GM13976 (cell line): Measurements from ENCODE around the gene SPAM1.

Experiments used
- DNase-seq: peaks from one replicate; pipeline ENCODE4 v3.0.0; 2012; ENCODE audit warnings: low spot score
- in situ Hi-C: fragments of 300-500 bp; cut with MboI; formaldehyde crosslinking; loops from one replicate; pipeline ENCODE4 v1.12.0; 2022; ENCODE audit warnings: low sequenced_read_pairs, mixed read lengths, inconsistent platforms; ENCODE audit not compliant: unreplicated experiment
- TF ChIP-seq, protein P1 (sequence below): IDR thresholded peaks from 2 replicates; pipeline ENCODE4 v1.5.1; 2012; ENCODE audit warnings: borderline replicate concordance, mild to moderate bottlenecking; ENCODE audit not compliant: insufficient read depth; ENCODE audit errors: extremely low read depth, missing control alignments, control extremely low read depth

SPAM1 gene

DNA sequence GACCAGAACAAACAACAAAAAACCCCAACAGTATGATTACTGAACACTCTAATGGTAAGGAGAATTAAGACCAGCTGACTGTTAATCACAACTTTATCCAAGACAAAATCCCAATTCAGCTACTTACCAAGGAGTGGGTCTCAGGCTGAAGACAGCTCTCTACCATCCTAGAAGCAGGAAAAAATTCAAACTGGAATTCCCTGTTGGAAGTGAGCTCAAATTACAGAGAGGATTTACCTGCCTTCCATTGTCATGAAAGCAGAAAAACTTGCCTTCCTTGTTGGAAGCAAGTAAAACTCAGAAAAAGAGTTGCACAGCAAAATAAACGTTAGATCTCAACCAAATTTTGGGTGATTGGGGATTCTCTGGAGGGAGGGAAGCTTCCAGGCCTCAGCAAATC lies 20.9 kb downstream of the SPAM1 start:
- TF ChIP-seq, protein P1, sequence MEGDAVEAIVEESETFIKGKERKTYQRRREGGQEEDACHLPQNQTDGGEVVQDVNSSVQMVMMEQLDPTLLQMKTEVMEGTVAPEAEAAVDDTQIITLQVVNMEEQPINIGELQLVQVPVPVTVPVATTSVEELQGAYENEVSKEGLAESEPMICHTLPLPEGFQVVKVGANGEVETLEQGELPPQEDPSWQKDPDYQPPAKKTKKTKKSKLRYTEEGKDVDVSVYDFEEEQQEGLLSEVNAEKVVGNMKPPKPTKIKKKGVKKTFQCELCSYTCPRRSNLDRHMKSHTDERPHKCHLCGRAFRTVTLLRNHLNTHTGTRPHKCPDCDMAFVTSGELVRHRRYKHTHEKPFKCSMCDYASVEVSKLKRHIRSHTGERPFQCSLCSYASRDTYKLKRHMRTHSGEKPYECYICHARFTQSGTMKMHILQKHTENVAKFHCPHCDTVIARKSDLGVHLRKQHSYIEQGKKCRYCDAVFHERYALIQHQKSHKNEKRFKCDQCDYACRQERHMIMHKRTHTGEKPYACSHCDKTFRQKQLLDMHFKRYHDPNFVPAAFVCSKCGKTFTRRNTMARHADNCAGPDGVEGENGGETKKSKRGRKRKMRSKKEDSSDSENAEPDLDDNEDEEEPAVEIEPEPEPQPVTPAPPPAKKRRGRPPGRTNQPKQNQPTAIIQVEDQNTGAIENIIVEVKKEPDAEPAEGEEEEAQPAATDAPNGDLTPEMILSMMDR, result no peak
- in situ Hi-C loops, result no loop called here
- no peak for DNase-seq

DNA sequence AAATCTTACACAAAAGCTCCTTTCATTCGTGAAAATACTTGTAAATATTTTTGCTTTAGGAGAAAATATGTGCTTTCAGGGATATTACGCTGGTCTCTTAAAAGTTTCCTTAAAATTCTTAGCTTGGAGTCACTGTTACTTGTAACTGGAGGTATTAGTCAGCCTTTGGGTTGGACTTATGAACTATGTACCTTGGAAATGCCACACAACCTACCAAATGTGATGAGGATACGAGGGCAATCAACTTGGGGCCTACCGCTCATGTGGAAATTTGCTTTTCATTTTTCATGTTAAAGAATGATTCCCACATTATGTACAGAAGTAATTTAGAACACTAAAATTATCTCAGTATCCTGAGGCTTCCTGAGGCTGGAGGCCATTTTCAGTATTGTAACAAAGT lies 23.1 kb downstream of the SPAM1 start:
- no peak for DNase-seq
- TF ChIP-seq, protein P1, result no peak
- in situ Hi-C loops, result no loop called here

DNA sequence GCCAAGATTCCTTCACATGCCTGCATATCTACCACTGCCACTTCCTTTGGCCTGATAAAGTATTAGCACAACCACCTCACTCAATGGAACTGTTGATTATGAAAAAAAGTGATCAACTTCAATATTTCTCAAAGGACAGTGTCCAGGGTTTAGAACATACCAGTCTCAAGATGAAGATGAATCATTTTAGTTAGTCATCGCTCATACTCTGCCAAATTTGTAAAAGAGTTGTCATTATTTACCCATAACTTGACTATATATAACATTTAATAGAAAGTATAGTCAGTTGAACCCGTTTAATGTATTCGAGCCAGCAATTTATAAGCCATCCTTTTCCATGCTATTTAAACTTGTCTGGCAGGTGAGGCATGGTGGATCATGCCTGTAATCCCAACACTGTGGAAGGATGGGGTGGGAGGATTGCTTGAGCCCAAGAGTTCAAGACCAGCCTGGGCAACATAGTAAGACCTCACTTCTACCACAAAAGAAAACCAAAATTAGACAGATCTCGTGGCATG lies 33.2 kb downstream of the SPAM1 start:
- TF ChIP-seq, protein P1, result no peak
- DNase-seq, result no peak
- in situ Hi-C loops, result no loop called here

DNA sequence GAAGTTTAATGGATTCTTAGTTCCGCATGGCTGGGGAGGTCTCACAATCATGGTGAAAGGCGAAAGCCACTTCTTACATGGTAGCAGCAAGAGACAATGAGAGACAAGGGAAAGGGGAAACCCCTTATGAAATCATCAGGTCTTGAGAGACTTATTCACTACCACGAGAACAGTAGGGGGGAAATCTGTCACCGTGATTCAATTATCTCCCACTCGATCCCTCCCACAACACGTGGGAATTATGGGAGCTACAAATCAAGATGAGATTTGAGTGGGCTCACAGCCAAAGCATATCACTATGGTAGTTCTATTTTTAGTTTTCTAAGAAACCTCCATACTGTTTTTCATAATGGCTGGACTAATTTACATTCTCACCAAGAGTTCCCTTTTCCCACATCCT lies 36.7 kb downstream of the SPAM1 start:
- TF ChIP-seq, protein P1, result no peak
- in situ Hi-C loops, result no loop called here
- DNase-seq, result no peak

DNA sequence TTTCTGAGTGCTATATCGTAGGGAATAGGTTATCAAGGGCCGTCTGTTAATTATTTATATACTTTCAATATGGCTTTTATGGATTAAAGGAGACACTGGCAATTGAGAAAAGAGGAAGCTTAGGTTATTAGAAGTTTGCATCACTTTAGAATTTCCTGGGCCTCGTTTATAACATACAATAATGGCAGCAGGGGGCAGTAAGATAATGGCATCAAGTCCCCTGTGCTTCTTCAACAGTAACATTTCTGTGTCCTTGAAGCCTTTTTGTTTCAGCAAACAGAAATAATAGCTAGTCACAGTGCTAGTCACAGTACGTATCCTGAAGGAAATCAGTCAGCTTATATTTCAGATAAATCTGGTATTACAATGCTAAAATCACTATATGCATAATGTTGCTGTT lies 41.9 kb downstream of the SPAM1 start:
- in situ Hi-C loops, result no loop called here

DNA sequence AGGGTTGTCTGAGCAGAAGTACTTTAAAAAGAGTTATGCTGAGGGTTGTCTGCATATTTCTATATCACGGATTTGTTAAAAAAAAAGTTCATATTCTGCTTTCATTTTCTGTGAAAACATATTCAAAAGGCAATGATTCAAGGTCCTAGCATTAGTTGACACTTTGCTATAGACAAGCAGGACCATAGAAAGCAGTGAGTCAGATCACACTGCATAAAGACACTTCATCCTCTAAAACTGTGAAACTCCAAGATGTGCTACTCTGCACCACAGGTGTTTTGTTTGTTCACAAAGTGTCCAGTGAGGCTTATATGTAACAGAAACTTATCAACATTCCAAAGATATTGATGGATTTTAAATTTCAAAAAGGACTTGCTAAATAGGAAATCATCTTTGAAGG lies 47.0 kb downstream of the SPAM1 start:
- in situ Hi-C loops, result no loop called here
- no peak for DNase-seq
- TF ChIP-seq, protein P1, result no peak

More for the DNA sequence above, 41.9 kb downstream of the SPAM1 start:
- no peak for DNase-seq
- TF ChIP-seq, protein P1, result no peak

DNA sequence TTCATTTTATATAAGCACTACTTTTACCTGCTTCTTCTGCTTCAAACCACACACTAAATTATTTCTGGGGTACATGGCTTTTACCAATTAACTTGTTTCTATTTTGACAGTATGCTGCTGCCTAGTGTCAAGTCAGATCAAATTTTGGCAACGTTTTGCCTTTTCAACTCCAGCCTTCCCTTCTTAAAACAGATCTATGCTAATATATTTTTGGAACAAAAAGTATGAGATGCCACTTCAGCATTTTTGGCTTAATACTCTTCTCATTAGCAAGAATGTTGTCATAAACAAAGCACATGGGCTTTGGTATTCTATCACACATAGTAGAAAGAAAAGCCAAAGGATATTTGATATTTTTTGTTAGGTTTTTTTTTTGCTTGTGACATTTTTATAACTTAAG lies 47.8 kb downstream of the SPAM1 start:
- TF ChIP-seq, protein P1, result no peak
- in situ Hi-C loops, result no loop called here
- DNase-seq, result no peak
